ENCODE data around the gene PIK3C2G.

The PIK3C2G gene

DNA sequence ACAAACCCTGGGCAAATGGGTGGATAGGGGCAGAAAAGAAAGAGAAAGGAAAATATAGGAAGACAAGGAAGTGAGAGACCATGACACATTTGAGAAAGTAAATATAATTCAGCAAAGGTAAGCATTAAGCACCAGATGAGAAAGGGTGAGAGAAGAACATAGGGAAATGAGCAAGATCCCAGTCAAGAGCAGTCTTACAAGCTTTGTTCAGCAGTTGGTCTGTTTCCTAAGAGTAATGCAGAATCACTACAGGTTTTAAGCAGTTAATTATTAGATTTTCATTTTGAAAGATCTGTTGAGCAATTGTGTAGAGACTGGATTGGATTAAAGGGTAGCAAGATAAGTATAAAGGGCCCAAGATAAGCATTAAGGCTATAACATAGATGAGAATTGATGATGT, 330.2 kb downstream of the PIK3C2G start:
- H3K4me3 ChIP-seq (ENCODE audit: control insufficient read depth in 1 of 7, extremely low read depth in 1 of 7, insufficient read depth in 4 of 7, low read depth in 2 of 7, low read length in 6 of 7), result no peak overlapping the region
- CTCF ChIA-PET, result no interaction called here
- H3K27me3 ChIP-seq (replicated peaks in 2 of 5; ENCODE audit: control insufficient read depth in 4 of 5, insufficient read depth in 5 of 5, low read length in 4 of 5), result no peaks in the 10 kb centered on the region
- H3K9me3 ChIP-seq (ENCODE audit: control extremely low read depth in 1 of 5, control insufficient read depth in 4 of 5, insufficient read depth in 2 of 5, low read depth in 1 of 5, low read length in 4 of 5), result peaks cover 0 to 3% (median 0%) of the 10 kb centered on the region in 5 experiments
- H3K4me1 ChIP-seq (ENCODE audit: control extremely low read depth in 1 of 4, control insufficient read depth in 4 of 4, insufficient read depth in 4 of 4, low read length in 3 of 4), result no peaks in the 10 kb centered on the region
- no peak overlapping the region for H3K27ac ChIP-seq (ENCODE audit: insufficient read depth in 1 of 2, low read depth in 1 of 2, low read length in 2 of 2, poor library complexity in 1 of 2, severe bottlenecking in 2 of 2)
- no peak for DNase-seq
- POLR2A ChIA-PET, result no interaction called here
- no peaks in the 10 kb centered on the region for H3K36me3 ChIP-seq (ENCODE audit: control insufficient read depth in 4 of 4, insufficient read depth in 4 of 4, low read length in 3 of 4)

DNA sequence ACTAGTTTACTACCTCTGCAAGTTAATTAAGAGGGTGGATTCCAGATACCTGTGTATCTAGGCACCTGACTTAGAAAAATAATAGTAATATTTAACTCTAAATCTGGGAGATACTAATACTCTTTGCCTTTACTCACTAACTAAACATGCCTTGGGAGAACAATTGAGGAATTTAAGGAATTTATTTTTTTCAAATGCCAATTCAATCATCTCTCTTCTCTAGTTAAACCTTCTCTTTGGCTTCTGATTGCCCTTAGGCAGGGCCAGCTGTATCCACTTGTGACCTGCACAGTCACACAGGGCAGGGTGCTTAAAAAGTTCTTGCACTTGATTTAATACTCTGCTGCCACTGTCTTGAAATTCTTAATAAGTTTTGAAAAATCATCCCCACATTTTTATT, 334.1 kb downstream of the PIK3C2G start:
- H3K36me3 ChIP-seq (ENCODE audit: control insufficient read depth in 4 of 4, insufficient read depth in 4 of 4, low read length in 3 of 4), result no peaks in the 10 kb centered on the region
- ChIA-PET CTCF (no interaction called here), POLR2A (no interaction called here)
- H3K27me3 ChIP-seq (replicated peaks in 2 of 5; ENCODE audit: control insufficient read depth in 4 of 5, insufficient read depth in 5 of 5, low read length in 4 of 5), result no peaks in the 10 kb centered on the region
- H3K4me3 ChIP-seq (ENCODE audit: control insufficient read depth in 1 of 7, extremely low read depth in 1 of 7, insufficient read depth in 4 of 7, low read depth in 2 of 7, low read length in 6 of 7), result no peak overlapping the region
- H3K9me3 ChIP-seq (ENCODE audit: control extremely low read depth in 1 of 5, control insufficient read depth in 4 of 5, insufficient read depth in 2 of 5, low read depth in 1 of 5, low read length in 4 of 5), result no peaks in the 10 kb centered on the region
- DNase-seq, result no peak
- no peaks in the 10 kb centered on the region for H3K4me1 ChIP-seq (ENCODE audit: control extremely low read depth in 1 of 4, control insufficient read depth in 4 of 4, insufficient read depth in 4 of 4, low read length in 3 of 4)
- no peak overlapping the region for H3K27ac ChIP-seq (ENCODE audit: insufficient read depth in 1 of 2, low read depth in 1 of 2, low read length in 2 of 2, poor library complexity in 1 of 2, severe bottlenecking in 2 of 2)

DNA sequence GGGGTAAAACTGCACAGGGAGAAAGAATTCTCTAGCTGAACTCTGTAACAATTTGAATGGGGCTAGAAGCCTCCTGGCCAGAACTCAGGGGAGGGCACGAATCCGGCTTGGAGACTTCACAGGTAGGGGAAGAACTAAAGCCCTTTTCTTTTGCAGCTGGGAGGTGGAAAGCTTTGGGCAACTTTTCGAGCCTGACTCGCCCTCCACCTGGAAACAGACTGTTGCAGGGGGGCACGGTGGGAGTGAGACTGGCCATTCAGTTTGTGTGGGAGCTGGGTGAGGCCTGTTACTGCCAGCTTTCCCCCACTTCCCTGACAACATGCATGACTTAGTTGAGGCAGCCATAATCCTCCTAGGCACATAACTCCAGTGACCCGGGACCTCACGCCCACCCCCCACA, 340.6 kb downstream of the PIK3C2G start:
- ChIA-PET CTCF (no interaction called here), POLR2A (no interaction called here)
- WGBS (ENCODE audit: insufficient coverage), result 100% methylated on average over 5 of the region's 7 CpGs

DNA sequence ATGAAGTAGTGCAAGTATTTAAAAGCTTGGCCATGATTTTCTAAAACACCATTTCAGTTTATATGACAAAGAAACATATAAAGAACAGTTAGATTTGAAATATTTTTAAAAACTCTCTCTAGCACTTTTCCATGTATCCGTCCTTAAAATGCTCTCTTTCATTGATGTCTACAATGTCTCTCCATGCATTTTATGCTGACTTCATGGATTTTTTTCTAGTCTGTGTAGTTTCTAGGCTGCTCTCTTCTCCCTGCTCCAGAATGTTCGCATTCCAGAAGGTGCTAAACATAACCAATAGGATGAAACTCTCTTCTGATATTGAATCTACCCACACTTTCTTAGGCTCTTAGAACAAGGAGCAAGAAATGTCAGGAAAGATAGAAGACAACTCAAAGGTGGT, 351.7 kb downstream of the PIK3C2G start:
- ChIA-PET CTCF (no interaction called here), POLR2A (no interaction called here)
- no peaks in the 10 kb centered on the region for H3K9me3 ChIP-seq (ENCODE audit: control extremely low read depth in 1 of 5, control insufficient read depth in 4 of 5, insufficient read depth in 2 of 5, low read depth in 1 of 5, low read length in 4 of 5)
- 100% methylated on average over 1 of the region's 2 CpGs for WGBS (ENCODE audit: insufficient coverage)
- H3K27ac ChIP-seq (ENCODE audit: insufficient read depth in 1 of 2, low read depth in 1 of 2, low read length in 2 of 2, poor library complexity in 1 of 2, severe bottlenecking in 2 of 2), result no peak overlapping the region
- no peaks in the 10 kb centered on the region for H3K27me3 ChIP-seq (replicated peaks in 2 of 5; ENCODE audit: control insufficient read depth in 4 of 5, insufficient read depth in 5 of 5, low read length in 4 of 5)
- no peaks in the 10 kb centered on the region for H3K4me1 ChIP-seq (ENCODE audit: control extremely low read depth in 1 of 4, control insufficient read depth in 4 of 4, insufficient read depth in 4 of 4, low read length in 3 of 4)
- H3K4me3 ChIP-seq (ENCODE audit: control insufficient read depth in 1 of 7, extremely low read depth in 1 of 7, insufficient read depth in 4 of 7, low read depth in 2 of 7, low read length in 6 of 7), result no peak overlapping the region
- no peaks in the 10 kb centered on the region for H3K36me3 ChIP-seq (ENCODE audit: control insufficient read depth in 4 of 4, insufficient read depth in 4 of 4, low read length in 3 of 4)
- DNase-seq, result no peak

More for the DNA sequence above, 340.6 kb downstream of the PIK3C2G start:
- Histone ChIP-seq H3K27ac (ENCODE audit: insufficient read depth in 1 of 2, low read depth in 1 of 2, low read length in 2 of 2, poor library complexity in 1 of 2, severe bottlenecking in 2 of 2) (no peak overlapping the region), H3K4me1 (ENCODE audit: control extremely low read depth in 1 of 4, control insufficient read depth in 4 of 4, insufficient read depth in 4 of 4, low read length in 3 of 4) (no peaks in the 10 kb centered on the region), H3K4me3 (ENCODE audit: control insufficient read depth in 1 of 7, extremely low read depth in 1 of 7, insufficient read depth in 4 of 7, low read depth in 2 of 7, low read length in 6 of 7) (no peak overlapping the region), H3K36me3 (ENCODE audit: control insufficient read depth in 4 of 4, insufficient read depth in 4 of 4, low read length in 3 of 4) (no peaks in the 10 kb centered on the region), H3K9me3 (ENCODE audit: control extremely low read depth in 1 of 5, control insufficient read depth in 4 of 5, insufficient read depth in 2 of 5, low read depth in 1 of 5, low read length in 4 of 5) (no peaks in the 10 kb centered on the region), H3K27me3 (replicated peaks in 2 of 5; ENCODE audit: control insufficient read depth in 4 of 5, insufficient read depth in 5 of 5, low read length in 4 of 5) (no peaks in the 10 kb centered on the region)
- DNase-seq, result no peak

DNA sequence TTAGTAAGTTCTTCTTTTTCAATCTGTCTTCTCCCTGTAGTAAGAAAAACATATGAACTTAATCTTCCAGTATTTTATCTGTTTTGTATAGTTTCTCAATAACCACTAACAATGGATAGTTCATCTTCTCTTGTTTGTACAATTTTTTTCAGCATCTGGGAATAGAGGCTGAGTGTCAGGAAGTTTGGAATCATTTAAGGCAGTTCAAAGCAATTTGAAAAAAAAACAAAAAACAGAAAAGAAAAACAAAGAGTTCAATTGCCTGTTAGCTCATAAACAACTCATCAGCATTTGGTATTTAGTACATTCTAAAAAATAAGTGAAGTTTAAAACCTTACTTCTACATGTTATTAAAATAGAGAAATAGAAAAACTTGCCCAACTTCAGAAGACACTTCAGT, 359.7 kb downstream of the PIK3C2G start:
- no peaks in the 10 kb centered on the region for H3K36me3 ChIP-seq (ENCODE audit: control insufficient read depth in 4 of 4, insufficient read depth in 4 of 4, low read length in 3 of 4)
- H3K27me3 ChIP-seq (replicated peaks in 2 of 5; ENCODE audit: control insufficient read depth in 4 of 5, insufficient read depth in 5 of 5, low read length in 4 of 5), result no peaks in the 10 kb centered on the region
- no peak for DNase-seq
- no peak overlapping the region for H3K27ac ChIP-seq (ENCODE audit: insufficient read depth in 1 of 2, low read depth in 1 of 2, low read length in 2 of 2, poor library complexity in 1 of 2, severe bottlenecking in 2 of 2)
- CTCF ChIA-PET, result interaction anchor here (0.6 kb wide), 1 partner anchor 186 kb away, joined by 4 read pairs; no protein-coding TSS in a partner anchor
- peaks cover 0 to under 1% (median 0%) of the 10 kb centered on the region in 5 experiments for H3K9me3 ChIP-seq (ENCODE audit: control extremely low read depth in 1 of 5, control insufficient read depth in 4 of 5, insufficient read depth in 2 of 5, low read depth in 1 of 5, low read length in 4 of 5)
- H3K4me1 ChIP-seq (ENCODE audit: control extremely low read depth in 1 of 4, control insufficient read depth in 4 of 4, insufficient read depth in 4 of 4, low read length in 3 of 4), result no peaks in the 10 kb centered on the region
- no peak overlapping the region for H3K4me3 ChIP-seq (ENCODE audit: control insufficient read depth in 1 of 7, extremely low read depth in 1 of 7, insufficient read depth in 4 of 7, low read depth in 2 of 7, low read length in 6 of 7)
- POLR2A ChIA-PET, result no interaction called here

DNA sequence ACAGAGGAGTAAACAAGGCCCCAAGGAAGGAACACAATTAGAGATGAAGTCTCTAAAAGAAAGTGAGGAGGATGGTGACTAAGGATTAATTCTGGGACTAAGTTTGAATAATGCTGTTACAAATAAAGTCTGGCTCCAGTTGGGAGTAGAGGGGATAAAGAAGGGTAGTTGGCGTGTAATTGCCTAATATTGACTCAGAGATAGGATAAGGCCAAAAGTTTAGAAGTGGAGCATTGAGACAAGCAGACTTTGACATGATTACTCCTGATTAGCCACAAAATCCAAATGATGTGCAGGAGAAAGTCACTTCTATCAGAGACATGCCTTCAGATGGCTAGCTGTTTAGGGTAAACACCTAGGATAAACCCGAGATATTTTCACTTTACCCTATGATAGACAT, 368.1 kb downstream of the PIK3C2G start:
- Histone ChIP-seq H3K4me3 (ENCODE audit: control insufficient read depth in 1 of 7, extremely low read depth in 1 of 7, insufficient read depth in 4 of 7, low read depth in 2 of 7, low read length in 6 of 7) (no peak overlapping the region), H3K9me3 (ENCODE audit: control extremely low read depth in 1 of 5, control insufficient read depth in 4 of 5, insufficient read depth in 2 of 5, low read depth in 1 of 5, low read length in 4 of 5) (peaks cover 0 to 12% (median 0%) of the 10 kb centered on the region in 5 experiments), H3K36me3 (ENCODE audit: control insufficient read depth in 4 of 4, insufficient read depth in 4 of 4, low read length in 3 of 4) (no peaks in the 10 kb centered on the region), H3K27ac (ENCODE audit: insufficient read depth in 1 of 2, low read depth in 1 of 2, low read length in 2 of 2, poor library complexity in 1 of 2, severe bottlenecking in 2 of 2) (no peak overlapping the region), H3K27me3 (replicated peaks in 2 of 5; ENCODE audit: control insufficient read depth in 4 of 5, insufficient read depth in 5 of 5, low read length in 4 of 5) (no peaks in the 10 kb centered on the region), H3K4me1 (ENCODE audit: control extremely low read depth in 1 of 4, control insufficient read depth in 4 of 4, insufficient read depth in 4 of 4, low read length in 3 of 4) (no peaks in the 10 kb centered on the region)
- ChIA-PET CTCF (no interaction called here), POLR2A (no interaction called here)
- 100% methylated on average over 1 of the region's 2 CpGs for WGBS (ENCODE audit: insufficient coverage)
- no peak for DNase-seq

DNA sequence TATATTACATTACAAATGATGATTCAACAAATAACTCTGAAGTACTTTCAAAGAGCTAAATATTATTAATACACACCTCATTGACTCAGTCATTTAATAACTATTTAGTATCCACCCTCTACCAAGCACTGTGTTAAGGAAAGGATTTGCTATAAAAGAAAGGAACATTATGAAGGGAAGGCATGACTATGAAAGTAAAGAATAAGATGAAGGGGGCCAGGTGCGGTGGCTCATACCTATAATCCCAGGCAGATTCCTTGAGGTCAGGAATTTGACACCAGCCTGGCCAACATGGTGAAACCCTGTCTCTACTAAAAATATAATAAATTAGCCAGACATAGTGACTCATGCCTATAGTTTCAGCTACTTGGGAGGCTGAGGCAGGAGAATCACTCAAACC, 368.6 kb downstream of the PIK3C2G start:
- Histone ChIP-seq H3K4me3 (ENCODE audit: control insufficient read depth in 1 of 7, extremely low read depth in 1 of 7, insufficient read depth in 4 of 7, low read depth in 2 of 7, low read length in 6 of 7) (no peak overlapping the region), H3K36me3 (ENCODE audit: control insufficient read depth in 4 of 4, insufficient read depth in 4 of 4, low read length in 3 of 4) (no peaks in the 10 kb centered on the region), H3K9me3 (ENCODE audit: control extremely low read depth in 1 of 5, control insufficient read depth in 4 of 5, insufficient read depth in 2 of 5, low read depth in 1 of 5, low read length in 4 of 5) (peaks cover 0 to 12% (median 0%) of the 10 kb centered on the region in 5 experiments), H3K27me3 (replicated peaks in 2 of 5; ENCODE audit: control insufficient read depth in 4 of 5, insufficient read depth in 5 of 5, low read length in 4 of 5) (no peaks in the 10 kb centered on the region), H3K27ac (ENCODE audit: insufficient read depth in 1 of 2, low read depth in 1 of 2, low read length in 2 of 2, poor library complexity in 1 of 2, severe bottlenecking in 2 of 2) (no peak overlapping the region), H3K4me1 (ENCODE audit: control extremely low read depth in 1 of 4, control insufficient read depth in 4 of 4, insufficient read depth in 4 of 4, low read length in 3 of 4) (no peaks in the 10 kb centered on the region)
- ChIA-PET POLR2A (no interaction called here), CTCF (no interaction called here)
- no CpG with 5 or more reads among the region's 1 CpG for WGBS (ENCODE audit: insufficient coverage)
- DNase-seq, result no peak

DNA sequence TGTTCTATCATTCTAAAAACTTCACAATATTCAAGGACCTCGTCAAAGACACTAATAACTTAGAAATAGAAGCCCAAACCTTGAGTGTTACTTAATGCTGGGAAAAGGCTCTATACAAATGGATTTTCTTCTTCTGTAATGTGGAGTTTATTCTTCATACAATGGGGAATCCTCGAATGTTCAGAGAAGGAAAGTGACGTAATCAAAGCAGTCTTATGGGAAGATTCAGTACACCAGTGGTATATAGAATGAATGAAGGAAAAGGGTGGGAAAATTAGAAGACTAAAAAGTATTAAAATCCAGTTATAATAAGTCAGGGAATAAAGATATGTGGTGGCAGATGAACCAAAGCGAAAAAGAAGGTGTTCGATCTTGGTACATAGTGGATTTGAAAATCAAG, 370.0 kb downstream of the PIK3C2G start:
- CTCF ChIA-PET, result no interaction called here
- Histone ChIP-seq H3K27ac (ENCODE audit: insufficient read depth in 1 of 2, low read depth in 1 of 2, low read length in 2 of 2, poor library complexity in 1 of 2, severe bottlenecking in 2 of 2) (no peak overlapping the region), H3K36me3 (ENCODE audit: control insufficient read depth in 4 of 4, insufficient read depth in 4 of 4, low read length in 3 of 4) (no peaks in the 10 kb centered on the region), H3K9me3 (ENCODE audit: control extremely low read depth in 1 of 5, control insufficient read depth in 4 of 5, insufficient read depth in 2 of 5, low read depth in 1 of 5, low read length in 4 of 5) (peaks cover 0 to 8% (median 0%) of the 10 kb centered on the region in 5 experiments), H3K4me3 (ENCODE audit: control insufficient read depth in 1 of 7, extremely low read depth in 1 of 7, insufficient read depth in 4 of 7, low read depth in 2 of 7, low read length in 6 of 7) (no peak overlapping the region), H3K27me3 (replicated peaks in 2 of 5; ENCODE audit: control insufficient read depth in 4 of 5, insufficient read depth in 5 of 5, low read length in 4 of 5) (no peaks in the 10 kb centered on the region), H3K4me1 (ENCODE audit: control extremely low read depth in 1 of 4, control insufficient read depth in 4 of 4, insufficient read depth in 4 of 4, low read length in 3 of 4) (no peaks in the 10 kb centered on the region)
- no peak for DNase-seq
- POLR2A ChIA-PET, result no interaction called here
- WGBS (ENCODE audit: insufficient coverage), result 94% methylated on average over 2 of the region's 5 CpGs

All from common myeloid progenitor, CD34-positive (primary cell).